HCT116 (cell line): ENCODE measurements around the gene HTRA3. TPM values are rescaled to one million over a fixed set of nuclear protein-coding genes. Genes with fewer than 3 reads are reported as not detected.

ENCODE experiments used
- ATAC-seq: fragments of 200-7000 bp; cut with Tn5 transposase; 2 replicates; pipeline ENCODE4 v1.9.1; 2020; ENCODE audit warnings: mild to moderate bottlenecking, moderate library complexity
- BruUV-seq: library from RNA; stranded (reverse); fragments of 400-500 nt; replicated peaks from 2 replicates; lab custom pipeline; 2021; lab: Mats Ljungman, UMichigan
- CTCF ChIA-PET: fragments of 300-600 bp; sonication (Branson Sonifier 250); formaldehyde crosslinking; loops from one replicate; lab custom pipeline; 2021; ENCODE audit warnings: antibody characterized with exemption; lab: Charles Lee
- POLR2A ChIA-PET: fragments of 300-600, 350-600 bp; sonication (Branson Sonifier 250); formaldehyde crosslinking; loops from one replicate; lab custom pipeline; 2021; ENCODE audit warnings: antibody characterized with exemption; lab: Charles Lee
- RAD21 ChIA-PET, 2 experiments: fragments of 300-600 bp; sonication (Branson Sonifier 250); formaldehyde crosslinking; loops; one replicate each; lab custom pipeline; 2023; ENCODE audit warnings: low total read pairs in 2 of 2; ENCODE audit not compliant: uncharacterized antibody in 2 of 2, unreplicated experiment in 2 of 2, low non-redundant PET in 1 of 2; lab: Charles Lee
- DNase-seq: peaks from one replicate; pipeline ENCODE4 v3.0.0-alpha.2; 2010; ENCODE audit warnings: low read depth, low spot score
- H2AFZ ChIP-seq: fragments of 200-600 bp; shearing (Covaris generic), sonication (generic); 2 replicates; pipeline ENCODE4 v1.6.1; 2017; ENCODE audit warnings: low read depth, mixed run types, mixed read lengths, antibody characterized with exemption, low read length; ENCODE audit not compliant: poor library complexity, severe bottlenecking
- H3K27ac ChIP-seq: 2 replicates; pipeline ENCODE4 v1.5.1; 2012; ENCODE audit warnings: low read depth, low read length
- H3K27me3 ChIP-seq: fragments of 200-600 bp; sonication (generic); 2 replicates; pipeline ENCODE4 v1.6.1; 2016; ENCODE audit warnings: mixed run types, low read length, mixed read lengths; ENCODE audit not compliant: insufficient read depth
- H3K36me3 ChIP-seq, 2 experiments: fragments of 200-500 bp in 1 of 2; fragments of 200-600 bp in 1 of 2; sonication (Bioruptor generic) in 1 of 2; sonication (generic) in 1 of 2; 2 replicates each; pipeline versions ENCODE4 v1.5.1 to v1.6.1; 2014 to 2016; ENCODE audit warnings: low read length in 2 of 2, inconsistent platforms in 1 of 2, mixed read lengths in 1 of 2, mixed run types in 1 of 2; ENCODE audit not compliant: insufficient read depth in 2 of 2, control insufficient read depth in 1 of 2
- H3K4me1 ChIP-seq, 2 experiments: fragments of 200-600 bp in 1 of 2; sonication (generic) in 1 of 2; 2 replicates each; pipeline versions ENCODE4 v1.5.1 to v1.6.1; 2012 to 2017; ENCODE audit warnings: low read length in 2 of 2, inconsistent platforms in 1 of 2, mild to moderate bottlenecking in 1 of 2, mixed read lengths in 1 of 2, mixed run types in 1 of 2, moderate library complexity in 1 of 2; ENCODE audit not compliant: insufficient read depth in 2 of 2, control insufficient read depth in 1 of 2
- H3K4me2 ChIP-seq: fragments of 200-600 bp; sonication (generic); 2 replicates; pipeline ENCODE4 v1.6.1; 2017; ENCODE audit warnings: mixed run types, low read length, mixed read lengths
- H3K4me3 ChIP-seq, 2 experiments: fragments of 200-600 bp in 1 of 2; sonication (generic) in 1 of 2; replicated peaks in 1 of 2; 2 replicates each; pipeline ENCODE4 v1.5.1; 2011 to 2016; ENCODE audit warnings: low read length in 2 of 2, control low read depth in 1 of 2, low read depth in 1 of 2, mild to moderate bottlenecking in 1 of 2, mixed read lengths in 1 of 2, mixed run types in 1 of 2
- H3K79me2 ChIP-seq: fragments of 200-600 bp; sonication (generic); 2 replicates; pipeline ENCODE4 v1.6.1; 2017; ENCODE audit warnings: mild to moderate bottlenecking, mixed run types, low read length, moderate library complexity, mixed read lengths; ENCODE audit not compliant: insufficient read depth
- H3K9ac ChIP-seq: fragments of 200-600 bp; sonication (generic); 2 replicates; pipeline ENCODE4 v1.6.1; 2016; ENCODE audit warnings: low read length, mixed read lengths
- H3K9me2 ChIP-seq: fragments of 200-600 bp; sonication (generic), shearing (Covaris generic); 2 replicates; pipeline ENCODE4 v1.6.1; 2017; ENCODE audit warnings: mixed run types, mild to moderate bottlenecking, moderate library complexity; ENCODE audit not compliant: insufficient read depth
- H3K9me3 ChIP-seq, 2 experiments: fragments of 200-500 bp in 1 of 2; fragments of 200-600 bp in 1 of 2; sonication (Bioruptor generic) in 1 of 2; sonication (generic) in 1 of 2; 2 replicates each; pipeline ENCODE4 v1.6.1; 2014 to 2017; ENCODE audit warnings: low read length in 2 of 2, mixed read lengths in 2 of 2, inconsistent platforms in 1 of 2, low read depth in 1 of 2, mild to moderate bottlenecking in 1 of 2, mixed run types in 1 of 2, moderate library complexity in 1 of 2; ENCODE audit not compliant: control insufficient read depth in 1 of 2, insufficient read depth in 1 of 2
- H4K20me1 ChIP-seq: fragments of 200-600 bp; sonication (generic), shearing (Covaris generic); 2 replicates; pipeline ENCODE4 v1.6.1; 2017; ENCODE audit warnings: mixed run types, mild to moderate bottlenecking, moderate library complexity; ENCODE audit not compliant: insufficient read depth
- REST ChIP-seq: IDR thresholded peaks from 2 replicates; pipeline ENCODE4 v1.6.1; 2012; ENCODE audit warnings: low read depth
- YY1 ChIP-seq: IDR thresholded peaks from 2 replicates; pipeline ENCODE4 v1.6.1; 2011; ENCODE audit warnings: low read length, low read depth, moderate library complexity, mild to moderate bottlenecking; ENCODE audit not compliant: insufficient replicate concordance; ENCODE audit errors: extremely low read depth
- ZBTB33 ChIP-seq: IDR thresholded peaks from 2 replicates; pipeline ENCODE4 v1.6.1; 2011; ENCODE audit warnings: mild to moderate bottlenecking, low read length, moderate library complexity; ENCODE audit not compliant: insufficient replicate concordance; ENCODE audit errors: extremely low read depth
- ZNF274 ChIP-seq: fragments of 200-500 bp; sonication (Bioruptor generic); IDR thresholded peaks from 2 replicates; pipeline ENCODE4 v1.6.1; 2014; ENCODE audit warnings: mild to moderate bottlenecking, low read depth, low read length, inconsistent platforms
- intact Hi-C: fragments of 100-400 bp; cut with micrococcal nuclease; formaldehyde crosslinking; loops from 2 replicates; pipeline ENCODE4 v1.10.0; 2022
- total RNA-seq: library from RNA; stranded (reverse); gene quantifications from one replicate; pipeline ENCODE4 v1.2.1, GENCODE V29; 2021; ENCODE audit not compliant: unreplicated experiment

Gene HTRA3
- total RNA-seq, 1 experiment from 2014 or later = not detected

DNA sequence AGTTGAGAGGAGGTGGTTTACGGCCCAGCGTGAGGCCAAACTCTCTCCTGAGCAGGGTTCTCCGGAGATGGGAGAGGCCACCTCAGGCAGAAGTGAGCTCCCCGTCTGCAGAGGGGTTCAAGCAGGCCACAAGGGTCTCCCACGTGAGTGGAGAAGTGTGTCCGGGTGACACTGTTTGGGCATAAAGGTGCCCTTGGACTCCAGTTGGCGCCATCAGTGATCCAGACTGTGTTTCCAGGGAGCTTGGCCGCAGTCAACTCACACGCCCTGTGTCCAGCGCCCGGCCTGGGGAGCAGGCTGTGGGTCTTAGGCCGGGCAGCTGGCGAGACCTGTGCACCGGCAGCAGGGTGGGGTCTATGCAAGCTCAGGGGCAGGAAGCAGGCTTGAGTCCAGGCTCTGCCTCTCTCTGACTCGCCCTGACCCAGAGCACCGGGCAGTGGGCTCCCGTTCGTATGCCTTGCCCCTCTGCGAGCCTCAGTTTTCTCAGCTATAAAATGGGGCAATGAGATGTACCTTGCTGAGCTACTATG, 24.6 kb upstream of the HTRA3 start:
- intact Hi-C loops = loop anchor here (10.0 kb wide), 1 partner anchor 350 kb away; the partner anchor contains the start of gene CPZ
- POLR2A ChIA-PET = no interaction called here

More for the DNA sequence above, 24.6 kb upstream of the HTRA3 start:
- Histone ChIP-seq H2AFZ (no peak overlapping the region), H3K4me3 (no peak overlapping the region), H4K20me1 (no peaks in the 10 kb centered on the region), H3K4me1 (peaks cover 6 to 10% of the 10 kb centered on the region in 2 experiments; a peak in 3 of 4 replicates), H3K9me2 (no peaks in the 10 kb centered on the region), H3K4me2 (no peak overlapping the region), H3K79me2 (no peaks in the 10 kb centered on the region), H3K27me3 (no peaks in the 10 kb centered on the region), H3K36me3 (no peaks in the 10 kb centered on the region), H3K27ac (no peak overlapping the region), H3K9me3 (no peaks in the 10 kb centered on the region), H3K9ac (no peak overlapping the region)
- BruUV-seq = no TSS peak
- DNase-seq = no peak
- ChIA-PET RAD21 (no interaction called here), CTCF (no interaction called here)
- TF ChIP-seq REST (no peak), ZBTB33 (no peak), YY1 (no peak), ZNF274 (no peak)
- no peak for ATAC-seq
